MCF 10A (cell line): Measurements from ENCODE around the gene AP1S3. TPM values are rescaled to one million over a fixed set of nuclear protein-coding genes. Genes with fewer than 3 reads are reported as not detected.
A peak's percentile ranks its signal among the peaks of the same experiment; 100 is the strongest.

Source experiments
- BruUV-seq: library from RNA; stranded (reverse); fragments of 400-500 nt; replicated peaks from 2 replicates; lab custom pipeline; 2021; lab: Mats Ljungman, UMichigan
- CTCF ChIA-PET: fragments of 300-600 bp; sonication (Branson Sonifier 250); formaldehyde crosslinking; extraction: SDS; loops from one replicate; lab custom pipeline; 2021; ENCODE audit warnings: antibody characterized with exemption, inconsistent platforms; lab: Yijun Ruan, JAX
- POLR2A ChIA-PET: fragments of 300-600, 350-650 bp; sonication (Branson Sonifier 250); formaldehyde crosslinking; extraction: SDS; loops from one replicate; lab custom pipeline; 2020; ENCODE audit warnings: antibody characterized with exemption, inconsistent platforms; lab: Yijun Ruan, JAX
- DNase-seq: peaks from one replicate; pipeline ENCODE4 v3.0.0-alpha.2; 2018; ENCODE audit not compliant: unreplicated experiment
- H3K27ac Mint-ChIP-seq: one replicate; pipeline ENCODE4 v1.8.0; 2022; ENCODE audit warnings: mild to moderate bottlenecking, low read depth, mixed read lengths; ENCODE audit not compliant: unreplicated experiment
- H3K27me3 Mint-ChIP-seq: one replicate; pipeline ENCODE4 v1.8.0; 2022; ENCODE audit warnings: mixed read lengths; ENCODE audit not compliant: insufficient read depth, unreplicated experiment
- H3K36me3 Mint-ChIP-seq: one replicate; pipeline ENCODE4 v1.8.0; 2022; ENCODE audit warnings: mild to moderate bottlenecking, moderate library complexity, mixed read lengths; ENCODE audit not compliant: insufficient read depth, unreplicated experiment
- H3K4me1 Mint-ChIP-seq: one replicate; pipeline ENCODE4 v1.8.0; 2022; ENCODE audit warnings: mixed read lengths; ENCODE audit not compliant: insufficient read depth, unreplicated experiment
- H3K4me3 Mint-ChIP-seq: one replicate; pipeline ENCODE4 v1.8.0; 2022; ENCODE audit warnings: mild to moderate bottlenecking, moderate library complexity, mixed read lengths; ENCODE audit not compliant: unreplicated experiment
- H3K9me3 Mint-ChIP-seq: one replicate; pipeline ENCODE4 v1.8.0; 2022; ENCODE audit warnings: mixed read lengths; ENCODE audit not compliant: unreplicated experiment
- intact Hi-C: fragments of 100-400 bp; cut with micrococcal nuclease; formaldehyde crosslinking; loops from 2 replicates; pipeline ENCODE4 v1.14.1; 2022
- total RNA-seq: library from RNA; stranded (reverse); gene quantifications from 2 replicates; pipeline ENCODE4 v1.2.3, GENCODE V29; 2022
- TF ChIP-seq, protein P1 (sequence below): fragments of 200-600 bp; IDR thresholded peaks from one replicate; pipeline ENCODE4 v1.8.0; 2022; ENCODE audit warnings: antibody characterized with exemption, mild to moderate bottlenecking; ENCODE audit not compliant: unreplicated experiment

AP1S3 gene
- total RNA-seq, 1 experiment from 2014 or later = 57.7 TPM

DNA sequence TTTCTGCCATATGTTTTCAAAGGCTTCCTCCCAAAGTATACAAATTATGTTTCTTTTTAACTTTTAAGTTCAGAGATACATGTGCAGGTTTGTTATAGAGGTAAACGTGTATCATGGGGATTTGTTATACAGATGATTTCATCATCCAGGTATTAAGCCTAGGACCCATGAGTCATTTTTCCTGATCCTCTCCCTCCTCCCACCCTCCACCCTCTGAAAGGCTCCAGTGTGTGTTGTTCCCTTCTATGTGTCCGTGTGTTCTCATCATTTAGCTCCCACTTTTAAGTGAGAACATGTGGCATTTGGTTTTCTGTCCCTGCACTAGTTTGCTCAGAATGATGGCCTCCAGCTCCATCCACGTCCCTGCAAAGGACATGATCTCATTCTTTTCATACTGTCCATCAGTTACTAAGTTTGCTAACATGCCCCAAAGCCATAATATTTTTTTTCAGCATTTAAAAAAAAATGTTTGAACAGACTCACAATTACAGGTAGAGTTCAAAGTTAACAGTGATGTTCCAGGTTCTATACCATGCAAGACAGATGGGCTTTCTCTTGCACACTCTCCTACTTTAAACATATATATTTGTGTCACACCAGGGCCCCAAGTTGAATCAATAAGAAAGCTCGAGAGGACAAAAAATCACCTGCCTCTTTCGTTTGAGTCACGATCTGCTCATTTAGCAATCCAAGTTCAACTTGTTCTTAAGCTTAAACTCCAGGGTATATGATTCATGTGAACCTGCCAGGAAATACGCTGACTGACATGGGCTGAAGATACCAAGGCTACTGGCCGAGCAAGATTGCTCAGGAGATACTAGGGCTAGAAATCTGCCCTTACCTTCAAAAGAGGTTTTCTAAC, 77.6 kb downstream of the AP1S3 start:
- TSS peak; percentile 78 for BruUV-seq
- Mint-ChIP-seq H3K27me3 (no peaks in the 10 kb centered on the region), H3K36me3 (peaks cover 5% of the 10 kb centered on the region), H3K27ac (peak overlapping the region; percentile 94), H3K9me3 (no peaks in the 10 kb centered on the region), H3K4me1 (peaks cover 27% of the 10 kb centered on the region), H3K4me3 (peak overlapping the region; percentile 42)
- POLR2A ChIA-PET = interaction anchor here (0.6 to 4.6 kb wide), 37 partner anchors 10 to 900 kb away, joined by 3 to 66 read pairs (median 4); partner anchors contain the start of genes AP1S3 and MRPL44
- DNase-seq = peak; percentile 95
- TF ChIP-seq, protein P1, sequence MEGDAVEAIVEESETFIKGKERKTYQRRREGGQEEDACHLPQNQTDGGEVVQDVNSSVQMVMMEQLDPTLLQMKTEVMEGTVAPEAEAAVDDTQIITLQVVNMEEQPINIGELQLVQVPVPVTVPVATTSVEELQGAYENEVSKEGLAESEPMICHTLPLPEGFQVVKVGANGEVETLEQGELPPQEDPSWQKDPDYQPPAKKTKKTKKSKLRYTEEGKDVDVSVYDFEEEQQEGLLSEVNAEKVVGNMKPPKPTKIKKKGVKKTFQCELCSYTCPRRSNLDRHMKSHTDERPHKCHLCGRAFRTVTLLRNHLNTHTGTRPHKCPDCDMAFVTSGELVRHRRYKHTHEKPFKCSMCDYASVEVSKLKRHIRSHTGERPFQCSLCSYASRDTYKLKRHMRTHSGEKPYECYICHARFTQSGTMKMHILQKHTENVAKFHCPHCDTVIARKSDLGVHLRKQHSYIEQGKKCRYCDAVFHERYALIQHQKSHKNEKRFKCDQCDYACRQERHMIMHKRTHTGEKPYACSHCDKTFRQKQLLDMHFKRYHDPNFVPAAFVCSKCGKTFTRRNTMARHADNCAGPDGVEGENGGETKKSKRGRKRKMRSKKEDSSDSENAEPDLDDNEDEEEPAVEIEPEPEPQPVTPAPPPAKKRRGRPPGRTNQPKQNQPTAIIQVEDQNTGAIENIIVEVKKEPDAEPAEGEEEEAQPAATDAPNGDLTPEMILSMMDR = no peak
- intact Hi-C loops = loop anchor here (1.0 to 2.0 kb wide), 5 partner anchors 32 to 101 kb away; no protein-coding TSS in a partner anchor
- CTCF ChIA-PET = interaction anchor here (0.6 to 4.6 kb wide), 16 partner anchors 16 to 1205 kb away, joined by 3 to 42 read pairs (median 4); no protein-coding TSS in a partner anchor

DNA sequence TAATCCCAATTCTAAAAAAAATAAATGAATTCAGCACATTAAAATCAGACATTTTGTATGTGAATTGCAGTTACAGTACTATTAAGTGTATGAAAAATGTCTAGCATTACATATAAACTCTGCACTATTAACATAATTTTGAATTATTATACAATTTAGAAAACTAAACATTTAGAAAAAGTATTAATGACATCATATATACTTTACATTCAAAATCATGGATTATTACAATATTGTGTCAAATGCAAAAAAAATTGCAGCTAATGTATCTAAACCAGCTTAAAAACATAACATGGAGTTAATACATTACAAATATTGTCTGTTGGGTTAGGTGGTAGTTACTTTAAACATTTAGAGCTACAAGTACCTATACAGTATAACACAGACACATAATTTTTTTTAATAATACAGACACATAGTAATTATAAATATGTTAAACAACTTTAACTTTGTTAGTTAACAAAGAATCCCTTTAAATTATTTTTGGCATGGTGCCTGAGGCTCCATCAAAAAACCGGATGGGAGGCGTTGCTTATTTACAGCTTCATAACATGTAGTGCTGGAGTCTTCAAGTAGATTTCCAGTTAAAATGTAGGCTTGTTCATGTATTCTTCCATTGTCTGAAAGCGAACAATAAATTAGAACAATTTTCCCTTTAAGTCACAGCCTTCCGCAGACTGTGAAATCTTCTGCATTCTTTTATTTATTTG, 79.1 kb downstream of the AP1S3 start:
- Mint-ChIP-seq H3K27ac (peak overlapping the region; percentile 94), H3K27me3 (no peaks in the 10 kb centered on the region), H3K4me3 (no peak overlapping the region), H3K9me3 (no peaks in the 10 kb centered on the region), H3K4me1 (peaks cover 27% of the 10 kb centered on the region), H3K36me3 (peaks cover 5% of the 10 kb centered on the region)
- TF ChIP-seq, protein P1 = no peak
- POLR2A ChIA-PET = interaction anchor here (0.7 to 4.6 kb wide), 11 partner anchors 12 to 177 kb away, joined by 3 to 66 read pairs (median 5); no protein-coding TSS in a partner anchor
- peak; percentile 31 for DNase-seq
- CTCF ChIA-PET = interaction anchor here (0.7 to 4.6 kb wide), 9 partner anchors 11 to 786 kb away, joined by 3 to 42 read pairs (median 3); no protein-coding TSS in a partner anchor
- no TSS peak for BruUV-seq
- intact Hi-C loops = no loop called here

DNA sequence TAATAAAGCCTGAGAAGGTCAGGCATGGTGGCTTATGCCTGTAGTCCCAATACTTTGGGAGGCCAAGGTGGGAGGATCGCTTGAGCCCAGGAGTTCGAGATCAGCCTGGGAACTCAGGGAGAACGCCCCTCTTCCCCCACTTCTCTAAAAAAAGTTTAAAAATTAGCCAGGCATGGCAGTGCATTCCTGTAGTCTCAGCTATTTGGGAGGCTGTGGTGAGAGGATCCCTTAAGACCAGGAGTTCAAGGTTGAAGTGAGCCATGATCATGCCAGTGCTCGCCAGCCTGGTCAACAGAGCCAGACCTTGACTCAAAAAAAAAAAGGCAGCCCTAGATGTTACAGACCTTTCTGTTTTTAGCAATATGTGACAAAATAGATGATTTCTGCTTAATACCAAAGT, 83.4 kb downstream of the AP1S3 start:
- no peaks in the 10 kb centered on the region for H3K9me3 Mint-ChIP-seq
- TF ChIP-seq, protein P1 = no peak
- no peaks in the 10 kb centered on the region for H3K27me3 Mint-ChIP-seq
- H3K4me1 Mint-ChIP-seq = peaks cover under 1% of the 10 kb centered on the region
- H3K36me3 Mint-ChIP-seq = no peaks in the 10 kb centered on the region
- H3K27ac Mint-ChIP-seq = no peak overlapping the region
- intact Hi-C loops = no loop called here
- ChIA-PET CTCF (interaction anchor here (1.0 kb wide), 1 partner anchor 26 kb away, joined by 3 read pairs; no protein-coding TSS in a partner anchor), POLR2A (interaction anchor here (1.3 kb wide), 1 partner anchor 9 kb away, joined by 5 read pairs; no protein-coding TSS in a partner anchor)
- H3K4me3 Mint-ChIP-seq = no peak overlapping the region
- BruUV-seq = no TSS peak
- DNase-seq = no peak
